ENCODE results near the gene CCDC71.

Gene CCDC71

GRCh38 chr3:49166752-49167556 lies 823 bp upstream of the CCDC71 start:
- DNase-seq, result no peak

- no peak for DNase-seq
Observed at GRCh38 chr3:49164983-49165720, 979 bp downstream of the CCDC71 start.

GRCh38 chr3:49163609-49164008 lies 2.5 kb downstream of the CCDC71 start:
- no peak for DNase-seq

GRCh38 chr3:49162751-49163419 lies 3.2 kb downstream of the CCDC71 start:
- DNase-seq, result no peak

GRCh38 chr3:49161808-49162530 lies 4.2 kb downstream of the CCDC71 start:
- no peak for DNase-seq

- no peak for DNase-seq
Observed at GRCh38 chr3:49161197-49161596, 4.9 kb downstream of the CCDC71 start.

- DNase-seq, result no peak
Observed at GRCh38 chr3:49158792-49159191, 7.3 kb downstream of the CCDC71 start.

GRCh38 chr3:49158103-49158709 lies 7.9 kb downstream of the CCDC71 start:
- DNase-seq, result no peak

- DNase-seq, result no peak
Observed at GRCh38 chr3:49157289-49157688, 8.8 kb downstream of the CCDC71 start.

GRCh38 chr3:49153349-49153912 lies 12.7 kb downstream of the CCDC71 start:
- no peak for DNase-seq

- DNase-seq, result no peak
Observed at GRCh38 chr3:49151610-49152009, 14.5 kb downstream of the CCDC71 start.

GRCh38 chr3:49148159-49148558 lies 18.0 kb downstream of the CCDC71 start:
- no peak for DNase-seq

GRCh38 chr3:49140080-49140479 lies 26.1 kb downstream of the CCDC71 start:
- no peak for DNase-seq

GRCh38 chr3:49135499-49135898 lies 30.6 kb downstream of the CCDC71 start:
- no peak for DNase-seq

- DNase-seq, result no peak
Observed at GRCh38 chr3:49134471-49135265, 31.5 kb downstream of the CCDC71 start.

GRCh38 chr3:49133226-49133951 lies 32.7 kb downstream of the CCDC71 start:
- DNase-seq, result no peak

- DNase-seq, result no peak
Observed at GRCh38 chr3:49132437-49133225, 33.5 kb downstream of the CCDC71 start, which contains the start of gene LAMB2. Gene LAMB2, minus strand, starts transcription at chr3:49133050. Its CDS starts 183 bp downstream, at chr3:49132867.

- DNase-seq, result no peak
Observed at GRCh38 chr3:49132073-49132436, 34.1 kb downstream of the CCDC71 start.

- DNase-seq, result no peak
Observed at GRCh38 chr3:49131576-49131975, 34.6 kb downstream of the CCDC71 start.

- no peak for DNase-seq
Observed at GRCh38 chr3:49131040-49131439, 35.1 kb downstream of the CCDC71 start.
